HEK293 (cell line): ENCODE measurements around the gene GAL3ST2.

Experiments
- CTCF ChIA-PET: fragments of 350-600 bp; formaldehyde crosslinking; extraction: SDS; loops from one replicate; lab custom pipeline; 2021; ENCODE audit warnings: antibody characterized with exemption; lab: Yijun Ruan, JAX
- POLR2A ChIA-PET: fragments of 300-600 bp; formaldehyde crosslinking; extraction: SDS; loops from one replicate; lab custom pipeline; 2020; ENCODE audit warnings: antibody characterized with exemption, inconsistent platforms; lab: Yijun Ruan, JAX
- H3K27ac ChIP-seq: fragments of 200-500 bp; sonication (Bioruptor generic); 2 replicates; pipeline ENCODE4 v1.5.1; 2014; ENCODE audit warnings: low read depth, low read length, control low read depth, inconsistent platforms; ENCODE audit errors: extremely low read depth
- H3K36me3 ChIP-seq, 2 experiments: fragments of 200-500 bp in 1 of 2; sonication (Bioruptor generic) in 1 of 2; 1 replicate in 1 of 2; 2 replicates in 1 of 2; pipeline ENCODE4 v1.5.1; 2014 to 2017; ENCODE audit warnings: inconsistent platforms in 2 of 2, low read length in 2 of 2; ENCODE audit not compliant: control insufficient read depth in 2 of 2, insufficient read depth in 1 of 2
- H3K4me1 ChIP-seq: fragments of 200-500 bp; sonication (Bioruptor generic); 2 replicates; pipeline ENCODE4 v1.5.1; 2014; ENCODE audit warnings: mild to moderate bottlenecking, low read length, inconsistent platforms; ENCODE audit not compliant: control insufficient read depth, insufficient read depth
- H3K4me3 ChIP-seq: 2 replicates; pipeline ENCODE4 v1.5.1; 2011; ENCODE audit warnings: low read depth, mild to moderate bottlenecking, control low read depth, low read length, moderate library complexity
- H3K9me3 ChIP-seq: fragments of 200-500 bp; sonication (Bioruptor generic); 2 replicates; pipeline ENCODE4 v1.5.1; 2014; ENCODE audit warnings: low read depth, low read length, inconsistent platforms; ENCODE audit not compliant: control insufficient read depth, insufficient read depth
- BCL11A ChIP-seq: fragments of 450-650 bp; formaldehyde crosslinking; IDR thresholded peaks from 2 replicates; pipeline ENCODE4 v1.5.1; 2016; ENCODE audit warnings: low read depth, missing biosample characterization, missing genetic modification characterization
- GLIS1 ChIP-seq: fragments of 450-650 bp; formaldehyde crosslinking; IDR thresholded peaks from 2 replicates; pipeline ENCODE4 v1.5.1; 2016; ENCODE audit warnings: missing biosample characterization, missing genetic modification characterization
- GLIS2 ChIP-seq: fragments of 450-650 bp; formaldehyde crosslinking; IDR thresholded peaks from 2 replicates; pipeline ENCODE4 v1.5.1; 2016; ENCODE audit warnings: missing biosample characterization, missing genetic modification characterization
- MEIS1 ChIP-seq: sonication (generic); formaldehyde crosslinking; IDR thresholded peaks from 2 replicates; pipeline ENCODE4 v1.8.1; 2022; ENCODE audit warnings: missing genetic modification reagents, mild to moderate bottlenecking, borderline replicate concordance
- SP3 ChIP-seq: fragments of 450-650 bp; formaldehyde crosslinking; IDR thresholded peaks from 2 replicates; pipeline ENCODE4 v1.5.1; 2016; ENCODE audit warnings: missing biosample characterization, missing genetic modification characterization
- ZNF112 ChIP-seq: fragments of 450-650 bp; formaldehyde crosslinking; IDR thresholded peaks from 2 replicates; pipeline ENCODE4 v1.5.0; 2017; ENCODE audit warnings: missing biosample characterization, missing genetic modification characterization
- ZNF114 ChIP-seq: fragments of 450-650 bp; formaldehyde crosslinking; IDR thresholded peaks from 2 replicates; pipeline ENCODE4 v1.5.0; 2017; ENCODE audit warnings: missing biosample characterization, missing genetic modification characterization
- ZNF121 ChIP-seq: fragments of 450-650 bp; formaldehyde crosslinking; IDR thresholded peaks from 2 replicates; pipeline ENCODE4 v1.5.1; 2016; ENCODE audit warnings: missing biosample characterization, missing genetic modification characterization
- ZNF19 ChIP-seq: fragments of 450-650 bp; formaldehyde crosslinking; IDR thresholded peaks from 2 replicates; pipeline ENCODE4; 2016; ENCODE audit warnings: missing biosample characterization, missing genetic modification characterization, low read depth
- ZNF24 ChIP-seq: fragments of 450-650 bp; formaldehyde crosslinking; IDR thresholded peaks from 2 replicates; pipeline ENCODE4 v1.5.1; 2016; ENCODE audit warnings: missing biosample characterization, missing genetic modification characterization
- ZNF426 ChIP-seq: fragments of 450-650 bp; formaldehyde crosslinking; IDR thresholded peaks from 2 replicates; pipeline ENCODE4 v1.5.1; 2017; ENCODE audit warnings: missing biosample characterization, missing genetic modification characterization, mild to moderate bottlenecking, inconsistent platforms, moderate library complexity
- ZNF433 ChIP-seq: fragments of 450-650 bp; formaldehyde crosslinking; IDR thresholded peaks from 2 replicates; pipeline ENCODE4 v1.5.1; 2016; ENCODE audit warnings: missing biosample characterization, missing genetic modification characterization, low read depth
- ZNF548 ChIP-seq: fragments of 450-650 bp; formaldehyde crosslinking; IDR thresholded peaks from 2 replicates; pipeline ENCODE4 v1.5.1; 2016; ENCODE audit warnings: missing biosample characterization, missing genetic modification characterization
- ZNF76 ChIP-seq: fragments of 450-650 bp; formaldehyde crosslinking; IDR thresholded peaks from 2 replicates; pipeline ENCODE4; 2016; ENCODE audit warnings: low read depth, missing biosample characterization, missing genetic modification characterization, borderline replicate concordance
- ZNF791 ChIP-seq: fragments of 450-650 bp; formaldehyde crosslinking; IDR thresholded peaks from 2 replicates; pipeline ENCODE4 v1.5.1; 2016; ENCODE audit warnings: missing biosample characterization, missing genetic modification characterization
- TF ChIP-seq, protein P1 (sequence below): fragments of 450-650 bp; formaldehyde crosslinking; IDR thresholded peaks from 2 replicates; pipeline ENCODE4 v1.5.1; 2016; ENCODE audit warnings: missing biosample characterization, missing genetic modification characterization
- TF ChIP-seq, protein P2 (sequence below): fragments of 450-650 bp; formaldehyde crosslinking; IDR thresholded peaks from 2 replicates; pipeline ENCODE4 v1.5.1; 2017; ENCODE audit warnings: missing biosample characterization, missing genetic modification characterization
- TF ChIP-seq, protein P3 (sequence below): fragments of 450-650 bp; formaldehyde crosslinking; IDR thresholded peaks from 2 replicates; pipeline ENCODE4 v1.5.0; 2017; ENCODE audit warnings: missing biosample characterization, missing genetic modification characterization, borderline replicate concordance

The GAL3ST2 gene

DNA sequence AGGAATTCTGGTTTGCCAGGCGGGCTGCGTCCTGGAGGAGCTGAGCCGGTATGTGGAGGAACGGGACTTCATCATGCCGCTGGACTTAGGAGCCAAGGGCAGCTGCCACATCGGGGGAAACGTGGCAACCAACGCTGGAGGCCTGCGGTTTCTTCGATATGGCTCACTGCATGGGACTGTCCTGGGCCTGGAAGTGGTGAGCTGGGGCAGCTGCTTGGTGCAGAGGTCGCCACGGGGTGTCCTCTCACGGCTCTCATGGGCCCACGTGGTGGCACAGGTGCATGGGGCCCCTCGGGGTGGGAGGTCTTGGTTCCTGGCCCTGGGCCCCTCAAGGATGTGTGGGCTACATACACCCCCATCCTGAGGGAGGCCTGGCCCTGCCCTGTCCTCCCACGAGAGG is 33.0 kb upstream of the GAL3ST2 start:
- Histone ChIP-seq H3K36me3 (peaks cover 8 to 36% of the 10 kb centered on the region in 2 experiments; a peak in 2 of 3 replicates), H3K4me1 (no peaks in the 10 kb centered on the region), H3K9me3 (no peaks in the 10 kb centered on the region), H3K4me3 (no peak overlapping the region), H3K27ac (no peak overlapping the region)
- TF ChIP-seq ZNF112 (tag by site-specific recombination) (no peak), GLIS1 (tag by site-specific recombination) (no peak), ZNF114 (no peak), ZNF24 (no peak)
- POLR2A ChIA-PET: interaction anchor here (1.1 kb wide), 1 partner anchor 9 kb away, joined by 5 read pairs; the partner anchor contains the start of gene D2HGDH
- CTCF ChIA-PET: no interaction called here

DNA sequence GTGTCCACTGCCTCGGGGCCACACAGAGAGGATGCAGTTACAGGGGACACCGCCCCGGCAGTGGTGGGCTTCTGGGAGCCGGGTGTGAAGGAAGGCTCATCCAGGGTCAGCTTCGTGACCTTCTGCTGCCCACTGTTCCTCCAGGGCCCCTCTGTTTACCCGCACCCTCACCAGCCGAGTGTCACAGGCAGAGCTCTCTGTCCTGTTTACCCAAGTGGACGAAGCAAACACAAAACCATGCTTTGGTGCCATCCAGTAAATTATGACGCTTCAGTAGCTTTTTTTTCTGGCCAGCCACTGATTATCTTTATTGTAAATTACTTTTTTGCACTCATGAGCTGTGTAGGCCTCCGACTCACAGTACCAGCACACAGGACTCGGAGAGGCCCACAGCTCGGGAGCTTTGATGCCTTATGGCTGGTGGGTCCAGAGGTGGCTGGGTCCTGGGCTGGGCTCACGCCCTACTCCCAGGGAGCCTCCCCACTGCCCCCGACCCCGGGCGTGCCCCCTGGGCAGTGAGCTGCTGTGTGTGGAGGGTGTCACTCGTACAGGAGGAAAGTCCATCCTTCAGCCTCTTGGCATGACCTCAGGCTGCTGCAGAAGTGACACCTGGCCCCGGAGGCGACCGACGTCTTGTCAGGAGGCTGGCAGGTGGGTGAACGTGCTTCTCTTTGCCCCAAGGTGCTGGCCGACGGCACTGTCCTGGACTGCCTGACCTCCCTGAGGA is 32.4 kb upstream of the GAL3ST2 start:
- no peak overlapping the region for H3K4me3 ChIP-seq
- no peak for TF ChIP-seq SP3 (tag by site-specific recombination)
- H3K36me3 ChIP-seq: peaks cover 8 to 42% of the 10 kb centered on the region in 2 experiments; a peak in 2 of 3 replicates
- POLR2A ChIA-PET: interaction anchor here (1.1 kb wide), 1 partner anchor 10 kb away, joined by 5 read pairs; the partner anchor contains the start of gene D2HGDH
- no peaks in the 10 kb centered on the region for H3K4me1 ChIP-seq
- CTCF ChIA-PET: no interaction called here
- H3K9me3 ChIP-seq: no peaks in the 10 kb centered on the region
- H3K27ac ChIP-seq: no peak overlapping the region

DNA sequence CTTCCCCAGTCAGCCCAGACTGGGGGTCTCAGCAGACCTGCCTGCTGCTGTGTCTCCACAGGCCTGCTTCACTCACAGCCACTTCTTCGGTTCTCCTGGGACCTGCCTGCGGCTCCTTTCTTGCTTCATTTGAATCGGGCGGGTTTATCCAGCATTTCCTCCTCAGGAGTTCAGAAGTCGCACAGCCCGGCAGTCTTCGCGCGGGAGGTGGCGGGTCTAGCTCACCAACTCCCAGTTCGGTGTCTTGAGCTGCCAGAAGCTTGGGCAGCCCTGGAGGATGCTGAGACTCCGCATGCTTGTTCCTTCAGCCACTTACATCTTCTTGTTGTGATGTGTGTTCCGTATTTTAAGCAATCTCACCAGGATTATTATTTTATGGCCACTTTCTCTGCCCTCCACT is 31.3 kb upstream of the GAL3ST2 start:
- Histone ChIP-seq H3K4me3 (no peak overlapping the region), H3K27ac (no peak overlapping the region), H3K36me3 (peaks cover 8 to 51% of the 10 kb centered on the region in 2 experiments; a peak in 2 of 3 replicates), H3K9me3 (no peaks in the 10 kb centered on the region), H3K4me1 (no peaks in the 10 kb centered on the region)
- POLR2A ChIA-PET: interaction anchor here (0.5 kb wide), 1 partner anchor 16 kb away, joined by 4 read pairs; no protein-coding TSS in a partner anchor
- CTCF ChIA-PET: no interaction called here
- no peak for TF ChIP-seq GLIS2 (tag by site-specific recombination)
- no peak for TF ChIP-seq ZNF433
- no peak for TF ChIP-seq ZNF19
- no peak for TF ChIP-seq ZNF121 (tag by site-specific recombination)
- TF ChIP-seq, protein P1, sequence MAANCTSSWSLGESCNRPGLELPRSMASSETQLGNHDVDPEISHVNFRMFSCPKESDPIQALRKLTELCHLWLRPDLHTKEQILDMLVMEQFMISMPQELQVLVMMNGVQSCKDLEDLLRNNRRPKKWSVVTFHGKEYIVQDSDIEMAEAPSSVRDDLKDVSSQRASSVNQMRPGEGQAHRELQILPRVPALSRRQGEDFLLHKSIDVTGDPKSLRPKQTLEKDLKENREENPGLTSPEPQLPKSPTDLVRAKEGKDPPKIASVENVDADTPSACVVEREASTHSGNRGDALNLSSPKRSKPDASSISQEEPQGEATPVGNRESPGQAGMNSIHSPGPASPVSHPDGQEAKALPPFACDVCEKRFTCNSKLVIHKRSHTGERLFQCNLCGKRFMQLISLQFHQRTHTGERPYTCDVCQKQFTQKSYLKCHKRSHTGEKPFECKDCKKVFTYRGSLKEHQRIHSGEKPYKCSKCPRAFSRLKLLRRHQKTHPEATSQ (tag by site-specific recombination): no peak
- no peak for TF ChIP-seq ZNF791 (tag by site-specific recombination)
- no peak for TF ChIP-seq ZNF76 (tag by site-specific recombination)
- TF ChIP-seq, protein P2, sequence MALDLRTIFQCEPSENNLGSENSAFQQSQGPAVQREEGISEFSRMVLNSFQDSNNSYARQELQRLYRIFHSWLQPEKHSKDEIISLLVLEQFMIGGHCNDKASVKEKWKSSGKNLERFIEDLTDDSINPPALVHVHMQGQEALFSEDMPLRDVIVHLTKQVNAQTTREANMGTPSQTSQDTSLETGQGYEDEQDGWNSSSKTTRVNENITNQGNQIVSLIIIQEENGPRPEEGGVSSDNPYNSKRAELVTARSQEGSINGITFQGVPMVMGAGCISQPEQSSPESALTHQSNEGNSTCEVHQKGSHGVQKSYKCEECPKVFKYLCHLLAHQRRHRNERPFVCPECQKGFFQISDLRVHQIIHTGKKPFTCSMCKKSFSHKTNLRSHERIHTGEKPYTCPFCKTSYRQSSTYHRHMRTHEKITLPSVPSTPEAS: no peak
- TF ChIP-seq, protein P3, sequence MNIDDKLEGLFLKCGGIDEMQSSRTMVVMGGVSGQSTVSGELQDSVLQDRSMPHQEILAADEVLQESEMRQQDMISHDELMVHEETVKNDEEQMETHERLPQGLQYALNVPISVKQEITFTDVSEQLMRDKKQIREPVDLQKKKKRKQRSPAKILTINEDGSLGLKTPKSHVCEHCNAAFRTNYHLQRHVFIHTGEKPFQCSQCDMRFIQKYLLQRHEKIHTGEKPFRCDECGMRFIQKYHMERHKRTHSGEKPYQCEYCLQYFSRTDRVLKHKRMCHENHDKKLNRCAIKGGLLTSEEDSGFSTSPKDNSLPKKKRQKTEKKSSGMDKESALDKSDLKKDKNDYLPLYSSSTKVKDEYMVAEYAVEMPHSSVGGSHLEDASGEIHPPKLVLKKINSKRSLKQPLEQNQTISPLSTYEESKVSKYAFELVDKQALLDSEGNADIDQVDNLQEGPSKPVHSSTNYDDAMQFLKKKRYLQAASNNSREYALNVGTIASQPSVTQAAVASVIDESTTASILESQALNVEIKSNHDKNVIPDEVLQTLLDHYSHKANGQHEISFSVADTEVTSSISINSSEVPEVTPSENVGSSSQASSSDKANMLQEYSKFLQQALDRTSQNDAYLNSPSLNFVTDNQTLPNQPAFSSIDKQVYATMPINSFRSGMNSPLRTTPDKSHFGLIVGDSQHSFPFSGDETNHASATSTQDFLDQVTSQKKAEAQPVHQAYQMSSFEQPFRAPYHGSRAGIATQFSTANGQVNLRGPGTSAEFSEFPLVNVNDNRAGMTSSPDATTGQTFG: no peak
- TF ChIP-seq ZNF548 (tag by site-specific recombination): no peak
- no peak for TF ChIP-seq BCL11A (tag by site-specific recombination)
- no peak for TF ChIP-seq MEIS1 (CRISPR knock-in tag)
- no peak for TF ChIP-seq ZNF426
